Lower leg skin (tissue), 4 donors: ENCODE results near the gene KRT86. TPM values are rescaled to one million over a fixed set of nuclear protein-coding genes. Genes with fewer than 3 reads are reported as not detected.

ENCODE experiments used
- DNase-seq, 2 donors: peaks; one replicate each; pipeline ENCODE4 v3.0.0-alpha.2; 2019; ENCODE audit warnings: low spot score in 2 of 2
- H3K4me3 ChIP-seq: fragments of 200-600 bp; sonication (generic); 2 replicates; pipeline ENCODE4 v1.5.1; 2017; ENCODE audit warnings: mild to moderate bottlenecking, low read depth; ENCODE audit not compliant: poor library complexity, severe bottlenecking
- CTCF ChIP-seq, 3 donors: fragments of 450-650 bp; IDR thresholded peaks; one replicate each; pipeline ENCODE4 v1.5.1; 2016; ENCODE audit warnings: antibody characterized with exemption in 3 of 3, mild to moderate bottlenecking in 3 of 3, moderate library complexity in 2 of 3
- POLR2A ChIP-seq, 2 donors: fragments of 450-650 bp; IDR thresholded peaks; one replicate each; pipeline ENCODE4 v1.6.1; 2016 to 2017; ENCODE audit warnings: antibody characterized with exemption in 2 of 2, mild to moderate bottlenecking in 1 of 2, moderate library complexity in 1 of 2
- WGBS, 2 donors: methylation state at CpG; one replicate each; pipeline ENCODE4 v1.1.5; 2018; 5-methylcytosine and 5-hydroxymethylcytosine counted together
- intact Hi-C: fragments of 100-400 bp; cut with DNase I; formaldehyde crosslinking; loops from one replicate; pipeline ENCODE4 v1.15.0; 2023; ENCODE audit warnings: low total_unique reads
- total RNA-seq, 4 donors: library from RNA; depleted of rRNA; stranded (reverse); fragments of >200 nt; gene quantifications; one replicate each; pipeline ENCODE4 v1.1.0, GENCODE V29; 2016

The KRT86 gene
- total RNA-seq, 4 donors from 2014 or later, result 0.86 to 298 (median 10.0) TPM; not detected in 1

- TF ChIP-seq CTCF (IDR thresholded peaks at IDR 0.05) (no peak), POLR2A (IDR thresholded peaks at IDR 0.05) (no peak)
- H3K4me3 ChIP-seq, result no peak overlapping the region
- 92 to 99% methylated on average over 8 to 14 of the region's 14 CpGs for WGBS, 2 donors
- DNase-seq, result peak in 1 of 2 donors; percentile 76
- intact Hi-C loops, result no loop called here
These were observed 20.9 kb upstream of the KRT86 start for GRCh38 chr12:52253391-52254179.

- intact Hi-C loops, result no loop called here
- WGBS, 2 donors, result 91 to 93% methylated on average over 10 of the region's 10 CpGs
- peak in 1 of 2 donors; percentile 61 for DNase-seq
- H3K4me3 ChIP-seq, result no peak overlapping the region
- TF ChIP-seq POLR2A (IDR thresholded peaks at IDR 0.05) (no peak), CTCF (IDR thresholded peaks at IDR 0.05) (no peak)
These were observed 20.1 kb upstream of the KRT86 start for GRCh38 chr12:52254180-52254964.

- WGBS, 2 donors, result 83 to 84% methylated on average over 7 of the region's 7 CpGs
- no peak for TF ChIP-seq POLR2A (IDR thresholded peaks at IDR 0.05)
- TF ChIP-seq CTCF (IDR thresholded peaks at IDR 0.05), result no peak
- peak in 1 of 2 donors; percentile 40 for DNase-seq
- H3K4me3 ChIP-seq, result no peak overlapping the region
- intact Hi-C loops, result no loop called here
These were observed 19.3 kb upstream of the KRT86 start for GRCh38 chr12:52254965-52255751.

GRCh38 chr12:52255926-52256583 lies 18.4 kb upstream of the KRT86 start:
- WGBS, 2 donors, result 92% methylated on average over 9 of the region's 9 CpGs
- H3K4me3 ChIP-seq, result no peak overlapping the region
- DNase-seq, result peak in 1 of 2 donors; percentile 71
- TF ChIP-seq POLR2A (IDR thresholded peaks at IDR 0.05) (no peak), CTCF (IDR thresholded peaks at IDR 0.05) (no peak)
- intact Hi-C loops, result no loop called here

- intact Hi-C loops, result no loop called here
- no peak for TF ChIP-seq POLR2A (IDR thresholded peaks at IDR 0.05)
- no peak for TF ChIP-seq CTCF (IDR thresholded peaks at IDR 0.05)
- 45 to 77% methylated on average over 2 of the region's 2 CpGs for WGBS, 2 donors
- peak in 1 of 2 donors; percentile 45 for DNase-seq
- H3K4me3 ChIP-seq, result no peak overlapping the region
These were observed 17.9 kb upstream of the KRT86 start for GRCh38 chr12:52256584-52256935.
